Astrocyte (in vitro differentiated cells and primary cell): ENCODE measurements around the gene KLC4.

Experiments
- CTCF ChIP-seq: IDR thresholded peaks from 2 replicates; pipeline ENCODE4 v1.5.1; 2011; ENCODE audit warnings: low read depth, mild to moderate bottlenecking, inconsistent platforms, low read length, moderate library complexity; ENCODE audit not compliant: insufficient read depth
- EZH2 ChIP-seq: IDR thresholded peaks from 2 replicates; pipeline ENCODE4 v1.6.1; 2012; ENCODE audit warnings: mild to moderate bottlenecking, low read length, inconsistent platforms; ENCODE audit not compliant: insufficient read depth

DNA sequence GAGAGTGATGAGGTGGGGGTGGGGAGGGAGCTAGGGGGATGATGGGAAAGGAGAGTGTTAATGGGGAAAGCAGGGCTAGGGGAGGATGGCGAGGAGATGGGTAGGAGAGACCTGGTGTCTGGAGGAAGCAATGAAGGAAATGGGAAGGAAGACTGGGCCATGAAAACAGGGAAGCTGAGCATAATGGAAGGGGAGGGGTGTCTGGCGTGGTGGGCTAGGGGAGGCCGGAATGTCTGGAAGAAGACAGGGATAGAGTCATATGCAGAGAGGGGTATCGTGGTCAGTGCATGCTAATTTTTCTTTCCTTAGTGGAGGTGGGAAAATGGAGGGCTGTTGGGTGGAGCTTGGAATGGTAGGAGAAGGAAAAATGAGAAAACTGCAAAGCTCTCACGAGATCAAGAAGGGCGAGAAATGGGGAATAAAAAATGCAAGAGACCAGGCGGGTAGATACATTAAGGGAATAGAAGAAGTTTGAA lies 45.0 kb upstream of the KLC4 start:
- TF ChIP-seq CTCF = no peak
- TF ChIP-seq EZH2 = no peak
